ENCODE data around the gene GPRC5B. TPM values are rescaled to one million over a fixed set of nuclear protein-coding genes. Genes with fewer than 3 reads are reported as not detected.

The GPRC5B gene
- total and polyA plus RNA-seq, 3 donors from 2014 or later, result 144 to 303 (median 195) TPM

DNA sequence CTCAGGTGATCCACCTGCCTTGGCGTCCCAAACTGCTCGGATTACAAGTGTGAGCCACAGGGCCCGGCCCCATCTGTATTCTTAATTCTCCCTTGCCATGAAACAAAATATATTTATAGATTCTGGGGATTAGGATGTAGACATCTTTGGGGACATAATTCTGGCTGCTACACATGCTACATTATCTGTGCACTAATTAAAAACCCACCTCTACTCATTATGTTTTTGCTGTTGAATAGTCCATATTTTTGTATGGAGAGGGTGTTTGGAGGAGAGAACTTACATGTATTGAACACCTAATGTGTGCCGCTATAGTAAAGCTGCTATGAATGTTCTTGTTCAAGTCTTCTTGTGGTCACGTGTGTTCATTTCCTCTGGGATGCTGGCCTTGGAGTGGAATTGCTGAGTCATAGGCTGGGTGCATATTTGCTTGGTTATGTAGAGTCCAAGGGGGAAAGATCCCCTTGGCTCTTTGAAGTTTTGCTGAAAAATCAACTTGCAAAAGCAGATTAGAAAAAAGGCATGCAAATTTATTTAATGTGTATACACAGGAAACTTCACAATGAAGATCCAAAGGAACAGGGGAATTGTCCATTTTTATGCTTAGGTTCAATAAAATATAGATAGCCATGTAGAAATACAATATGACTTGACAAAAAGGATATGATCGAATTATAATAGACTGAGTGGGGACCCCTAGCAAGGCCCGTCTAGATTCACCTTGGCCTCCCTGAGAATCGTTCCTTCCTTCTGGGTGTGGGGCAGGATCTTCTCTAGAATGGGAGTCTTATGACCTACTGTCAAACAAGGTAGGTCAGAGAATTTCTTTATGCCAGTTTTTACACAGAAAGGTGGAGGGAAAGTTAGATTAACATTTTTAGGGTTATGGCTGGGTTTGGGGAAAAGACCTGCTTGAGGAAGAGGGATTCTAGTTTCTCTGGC lies 42.1 kb upstream of the GPRC5B start:
- H3K4me1 ChIP-seq, result no peaks in the 10 kb centered on the region
- no peaks in the 10 kb centered on the region for H3K27me3 ChIP-seq
- no peaks in the 10 kb centered on the region for H3K36me3 ChIP-seq (ENCODE audit: low read depth, missing control alignments)
- H3K27ac ChIP-seq, result no peak overlapping the region
- DNase-seq, result no peak
- WGBS, 2 donors, result 77 to 89% methylated on average over 8 of the region's 8 CpGs
- intact Hi-C loops (cut with DNase I; ENCODE audit: low total_unique reads), result no loop called here
- no peak overlapping the region for H3K4me3 ChIP-seq
- no peak for TF ChIP-seq POLR2A (IDR thresholded peaks at IDR 0.05)
- TF ChIP-seq, protein P1, sequence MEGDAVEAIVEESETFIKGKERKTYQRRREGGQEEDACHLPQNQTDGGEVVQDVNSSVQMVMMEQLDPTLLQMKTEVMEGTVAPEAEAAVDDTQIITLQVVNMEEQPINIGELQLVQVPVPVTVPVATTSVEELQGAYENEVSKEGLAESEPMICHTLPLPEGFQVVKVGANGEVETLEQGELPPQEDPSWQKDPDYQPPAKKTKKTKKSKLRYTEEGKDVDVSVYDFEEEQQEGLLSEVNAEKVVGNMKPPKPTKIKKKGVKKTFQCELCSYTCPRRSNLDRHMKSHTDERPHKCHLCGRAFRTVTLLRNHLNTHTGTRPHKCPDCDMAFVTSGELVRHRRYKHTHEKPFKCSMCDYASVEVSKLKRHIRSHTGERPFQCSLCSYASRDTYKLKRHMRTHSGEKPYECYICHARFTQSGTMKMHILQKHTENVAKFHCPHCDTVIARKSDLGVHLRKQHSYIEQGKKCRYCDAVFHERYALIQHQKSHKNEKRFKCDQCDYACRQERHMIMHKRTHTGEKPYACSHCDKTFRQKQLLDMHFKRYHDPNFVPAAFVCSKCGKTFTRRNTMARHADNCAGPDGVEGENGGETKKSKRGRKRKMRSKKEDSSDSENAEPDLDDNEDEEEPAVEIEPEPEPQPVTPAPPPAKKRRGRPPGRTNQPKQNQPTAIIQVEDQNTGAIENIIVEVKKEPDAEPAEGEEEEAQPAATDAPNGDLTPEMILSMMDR (IDR thresholded peaks at IDR 0.05), result no peak
- no peaks in the 10 kb centered on the region for H3K9me3 ChIP-seq

DNA sequence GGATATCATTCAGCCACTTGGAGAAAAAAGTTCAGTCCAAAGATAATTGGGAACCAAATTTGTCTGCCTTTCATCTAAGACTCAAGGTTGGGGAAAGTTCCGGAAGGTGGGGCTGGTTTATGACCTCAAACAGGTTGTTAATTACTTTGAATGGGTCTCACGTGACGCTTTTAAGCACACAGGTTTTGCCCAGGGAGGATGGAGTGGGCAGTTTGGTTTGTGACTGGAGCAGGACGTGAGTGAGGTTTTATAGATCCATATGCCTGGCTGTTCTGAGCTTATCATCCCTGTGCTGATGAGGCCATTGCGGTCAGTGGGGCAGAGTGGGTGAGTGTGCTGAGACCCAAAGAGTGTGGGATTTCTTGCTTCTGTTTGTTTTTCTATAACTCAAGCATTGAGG lies 38.7 kb upstream of the GPRC5B start:
- H3K9me3 ChIP-seq, result no peaks in the 10 kb centered on the region
- intact Hi-C loops (cut with DNase I; ENCODE audit: low total_unique reads), result no loop called here
- H3K27ac ChIP-seq, result no peak overlapping the region
- H3K36me3 ChIP-seq (ENCODE audit: low read depth, missing control alignments), result no peaks in the 10 kb centered on the region
- no peak for TF ChIP-seq POLR2A (IDR thresholded peaks at IDR 0.05)
- TF ChIP-seq, protein P1 (IDR thresholded peaks at IDR 0.05), result no peak
- no peaks in the 10 kb centered on the region for H3K27me3 ChIP-seq
- no peaks in the 10 kb centered on the region for H3K4me1 ChIP-seq
- DNase-seq, result no peak
- no peak overlapping the region for H3K4me3 ChIP-seq
- 58 to 61% methylated on average over 5 of the region's 5 CpGs for WGBS, 2 donors

DNA sequence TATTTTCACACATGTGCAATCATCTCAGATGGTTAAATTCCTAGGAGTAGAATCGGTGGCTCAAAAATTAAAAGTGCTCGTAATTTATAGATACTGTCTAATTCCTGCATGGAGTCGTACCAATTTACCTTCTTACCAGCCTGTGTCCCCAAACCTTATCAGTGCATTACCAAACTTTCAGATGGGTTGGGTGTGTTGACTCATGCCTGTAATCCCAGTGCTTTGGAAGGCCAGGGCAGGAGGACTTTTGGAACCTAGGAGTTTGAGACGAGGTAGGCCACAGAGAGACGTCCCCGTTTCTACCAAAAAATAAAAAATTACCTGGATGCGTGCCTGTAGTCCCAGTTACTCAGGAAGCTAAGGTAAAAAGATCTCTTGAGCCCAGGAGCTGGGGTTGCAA lies 34.5 kb upstream of the GPRC5B start:
- Histone ChIP-seq H3K36me3 (ENCODE audit: low read depth, missing control alignments) (no peaks in the 10 kb centered on the region), H3K9me3 (no peaks in the 10 kb centered on the region), H3K27me3 (no peaks in the 10 kb centered on the region), H3K27ac (no peak overlapping the region), H3K4me1 (no peaks in the 10 kb centered on the region), H3K4me3 (no peak overlapping the region)
- no peak for TF ChIP-seq POLR2A (IDR thresholded peaks at IDR 0.05)
- TF ChIP-seq, protein P1 (IDR thresholded peaks at IDR 0.05), result no peak
- no peak for DNase-seq
- intact Hi-C loops (cut with DNase I; ENCODE audit: low total_unique reads), result no loop called here
- WGBS, 2 donors, result 93 to 95% methylated on average over 7 of the region's 7 CpGs

DNA sequence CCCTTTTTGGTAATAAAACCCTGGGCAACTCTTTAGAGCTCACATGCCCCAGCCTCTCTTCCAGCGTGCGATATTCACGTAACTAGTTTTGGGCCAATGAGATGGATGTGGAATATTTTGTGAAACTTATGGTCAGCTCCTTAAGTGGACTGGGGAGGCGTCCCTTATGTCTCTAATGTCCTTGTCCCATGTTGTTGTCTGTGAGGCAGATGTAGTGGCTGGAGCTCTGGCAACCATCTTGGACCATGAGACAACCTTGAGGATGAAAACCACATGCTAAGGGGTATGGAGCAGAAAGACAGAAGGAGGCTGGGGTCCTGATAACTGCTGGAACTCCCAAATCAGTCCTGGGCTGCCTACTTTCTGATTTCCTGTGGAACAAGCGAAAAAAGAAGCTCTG lies 31.4 kb upstream of the GPRC5B start:
- H3K27ac ChIP-seq, result no peak overlapping the region
- H3K9me3 ChIP-seq, result no peaks in the 10 kb centered on the region
- no peak overlapping the region for H3K4me3 ChIP-seq
- H3K36me3 ChIP-seq (ENCODE audit: low read depth, missing control alignments), result no peaks in the 10 kb centered on the region
- intact Hi-C loops (cut with DNase I; ENCODE audit: low total_unique reads), result no loop called here
- H3K27me3 ChIP-seq, result no peaks in the 10 kb centered on the region
- no peaks in the 10 kb centered on the region for H3K4me1 ChIP-seq
- TF ChIP-seq, protein P1 (IDR thresholded peaks at IDR 0.05), result no peak
- TF ChIP-seq POLR2A (IDR thresholded peaks at IDR 0.05), result no peak
- DNase-seq, result no peak
- WGBS, 2 donors, result 87 to 94% methylated on average over 5 of the region's 5 CpGs

DNA sequence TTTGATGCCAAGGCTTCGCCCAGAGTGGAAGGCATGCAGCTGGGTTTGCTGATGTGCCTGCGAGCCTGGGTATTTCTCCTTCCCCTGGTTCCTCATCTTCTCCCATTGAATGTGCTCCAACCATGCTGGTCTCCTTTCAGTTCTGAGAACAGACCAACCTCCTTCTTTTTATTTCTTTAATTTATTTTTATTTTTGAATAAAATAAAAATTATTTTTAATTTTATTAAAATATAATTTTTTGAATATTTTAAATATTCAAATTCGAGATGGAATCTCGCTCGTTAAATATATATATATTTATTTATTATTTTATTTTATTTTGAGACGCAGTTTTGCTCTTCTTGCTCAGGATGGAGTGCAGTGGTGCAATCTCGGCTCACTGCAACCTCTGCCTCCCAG lies 30.2 kb upstream of the GPRC5B start:
- H3K27me3 ChIP-seq, result no peaks in the 10 kb centered on the region
- no peaks in the 10 kb centered on the region for H3K9me3 ChIP-seq
- intact Hi-C loops (cut with DNase I; ENCODE audit: low total_unique reads), result no loop called here
- DNase-seq, result no peak
- H3K27ac ChIP-seq, result no peak overlapping the region
- H3K36me3 ChIP-seq (ENCODE audit: low read depth, missing control alignments), result no peaks in the 10 kb centered on the region
- no peaks in the 10 kb centered on the region for H3K4me1 ChIP-seq
- TF ChIP-seq, protein P1 (IDR thresholded peaks at IDR 0.05), result no peak
- TF ChIP-seq POLR2A (IDR thresholded peaks at IDR 0.05), result no peak
- no peak overlapping the region for H3K4me3 ChIP-seq
- WGBS, 2 donors, result 91 to 93% methylated on average over 7 of the region's 7 CpGs
